ENCODE results near the gene KRTCAP3.

The KRTCAP3 gene

GRCh38 chr2:27441958-27442919 is at the start of gene KRTCAP3:
Gene KRTCAP3, plus strand, starts transcription at chr2:27442381. Its CDS starts 32 bp downstream, at chr2:27442413.
- Mint-ChIP-seq H3K4me3 (no peak within 1 kb of the TSS), H3K4me1 (peaks cover 15% of the 10 kb centered on the region), H3K27ac (no peak within 1 kb of the TSS), H3K9me3 (no peaks in the 10 kb centered on the region), H3K27me3 (no peaks in the 10 kb centered on the region), H3K36me3 (peaks cover 41% of the 10 kb centered on the region)
- CTCF ChIA-PET, result no interaction called here
- peak; percentile 42 for DNase-seq

- CTCF ChIA-PET, result no interaction called here
- no peak overlapping the region for H3K4me3 Mint-ChIP-seq
These were observed 49.0 kb upstream of the KRTCAP3 start for GRCh38 chr2:27393225-27393624.

GRCh38 chr2:27398962-27399361 is 43.2 kb upstream of the KRTCAP3 start:
- H3K9me3 Mint-ChIP-seq, result no peaks in the 10 kb centered on the region
- CTCF ChIA-PET, result interaction anchor here (0.6 kb wide), 1 partner anchor 30 kb away, joined by 3 read pairs; the partner anchor contains the start of gene NRBP1
- H3K27me3 Mint-ChIP-seq, result no peaks in the 10 kb centered on the region
- no peak overlapping the region for H3K4me3 Mint-ChIP-seq
- no peak overlapping the region for H3K27ac Mint-ChIP-seq
- peaks cover 30% of the 10 kb centered on the region for H3K36me3 Mint-ChIP-seq
- peaks cover 32% of the 10 kb centered on the region for H3K4me1 Mint-ChIP-seq
- no peak for DNase-seq

More at GRCh38 chr2:27393225-27393624, 49.0 kb upstream of the KRTCAP3 start:
- no peak for DNase-seq
- Mint-ChIP-seq H3K27me3 (no peaks in the 10 kb centered on the region), H3K9me3 (no peaks in the 10 kb centered on the region), H3K4me1 (peaks cover 27% of the 10 kb centered on the region), H3K36me3 (peaks cover 26% of the 10 kb centered on the region), H3K27ac (no peak overlapping the region)

DNA sequence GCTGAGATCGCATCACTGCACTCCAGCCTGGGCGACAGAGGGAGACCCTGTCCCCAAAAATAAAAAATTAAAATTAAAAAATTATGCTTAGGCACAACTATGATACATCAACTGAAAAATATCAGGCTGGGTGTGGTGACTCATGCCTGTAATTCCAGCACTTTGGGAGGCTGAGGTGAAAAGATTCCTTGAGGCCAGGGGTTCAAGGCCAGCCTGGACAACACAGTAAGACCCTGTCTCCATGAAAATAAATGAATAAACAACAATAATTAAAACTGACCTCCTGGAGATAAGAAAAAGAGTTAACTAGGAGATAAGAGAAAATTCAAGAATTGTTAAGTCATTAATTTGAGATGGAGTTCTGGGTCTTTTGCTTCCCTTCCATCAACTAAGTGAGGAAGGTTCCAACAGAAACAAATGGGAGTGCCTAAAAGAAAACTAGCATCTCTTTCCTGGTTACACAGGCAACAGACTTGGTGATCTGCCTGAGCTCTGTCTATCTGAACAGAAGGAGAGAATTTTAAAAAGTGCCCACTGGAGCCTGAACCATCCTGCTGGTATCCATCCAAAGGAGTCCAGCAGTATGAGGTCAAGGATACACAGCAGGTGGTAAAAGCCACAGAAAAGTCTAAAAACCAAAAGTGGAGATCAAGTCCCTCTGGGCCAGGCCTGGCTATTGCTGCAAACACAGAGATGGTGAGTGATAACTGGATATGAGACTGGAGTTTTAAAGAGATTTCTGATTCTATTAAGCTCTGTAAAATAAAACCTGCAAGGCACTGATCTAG is 41.6 kb upstream of the KRTCAP3 start:
- DNase-seq, result no peak
- Mint-ChIP-seq H3K27me3 (no peaks in the 10 kb centered on the region), H3K36me3 (peaks cover 28% of the 10 kb centered on the region), H3K9me3 (no peaks in the 10 kb centered on the region), H3K4me3 (no peak overlapping the region), H3K27ac (peak overlapping the region; percentile 5), H3K4me1 (peaks cover 34% of the 10 kb centered on the region)
- CTCF ChIA-PET, result no interaction called here

- Mint-ChIP-seq H3K27ac (peak overlapping the region; percentile 87), H3K4me1 (peaks cover 50% of the 10 kb centered on the region), H3K27me3 (peaks cover 9% of the 10 kb centered on the region), H3K4me3 (peak overlapping the region; percentile 81), H3K36me3 (peaks cover 24% of the 10 kb centered on the region), H3K9me3 (peaks cover 4% of the 10 kb centered on the region)
- CTCF ChIA-PET, result interaction anchor here (1.0 to 1.8 kb wide), 5 partner anchors 13 to 36 kb away, joined by 3 to 4 read pairs (median 4); no protein-coding TSS in a partner anchor
- DNase-seq, result no peak
These were observed 34.2 kb upstream of the KRTCAP3 start for GRCh38 chr2:27407798-27408491.

GRCh38 chr2:27408601-27409320 is 33.4 kb upstream of the KRTCAP3 start:
- H3K27ac Mint-ChIP-seq, result peak overlapping the region; percentile 87
- peaks cover 45% of the 10 kb centered on the region for H3K4me1 Mint-ChIP-seq
- H3K9me3 Mint-ChIP-seq, result peaks cover 4% of the 10 kb centered on the region
- H3K4me3 Mint-ChIP-seq, result peak overlapping the region; percentile 81
- peaks cover 9% of the 10 kb centered on the region for H3K27me3 Mint-ChIP-seq
- CTCF ChIA-PET, result interaction anchor here (1.1 to 2.2 kb wide), 6 partner anchors 22 to 274 kb away, joined by 3 to 12 read pairs (median 4); no protein-coding TSS in a partner anchor
- H3K36me3 Mint-ChIP-seq, result peaks cover 20% of the 10 kb centered on the region
- DNase-seq, result peak; percentile 33

GRCh38 chr2:27409321-27410073 is 32.7 kb upstream of the KRTCAP3 start, which contains the start of gene PPM1G:
Gene PPM1G, minus strand, starts transcription at chr2:27409591. Its CDS starts 169 bp downstream, at chr2:27409422.
- Mint-ChIP-seq H3K27ac (peak within 1 kb of the TSS; percentile 88), H3K4me1 (peaks cover 43% of the 10 kb centered on the region), H3K9me3 (peaks cover 4% of the 10 kb centered on the region), H3K27me3 (peaks cover 9% of the 10 kb centered on the region), H3K36me3 (peaks cover 18% of the 10 kb centered on the region), H3K4me3 (peak within 1 kb of the TSS; percentile 81)
- CTCF ChIA-PET, result interaction anchor here (0.7 to 2.2 kb wide), 7 partner anchors 21 to 274 kb away, joined by 3 to 12 read pairs (median 3); partner anchors contain the start of gene ZNF513
- peak; percentile 98 for DNase-seq

DNA sequence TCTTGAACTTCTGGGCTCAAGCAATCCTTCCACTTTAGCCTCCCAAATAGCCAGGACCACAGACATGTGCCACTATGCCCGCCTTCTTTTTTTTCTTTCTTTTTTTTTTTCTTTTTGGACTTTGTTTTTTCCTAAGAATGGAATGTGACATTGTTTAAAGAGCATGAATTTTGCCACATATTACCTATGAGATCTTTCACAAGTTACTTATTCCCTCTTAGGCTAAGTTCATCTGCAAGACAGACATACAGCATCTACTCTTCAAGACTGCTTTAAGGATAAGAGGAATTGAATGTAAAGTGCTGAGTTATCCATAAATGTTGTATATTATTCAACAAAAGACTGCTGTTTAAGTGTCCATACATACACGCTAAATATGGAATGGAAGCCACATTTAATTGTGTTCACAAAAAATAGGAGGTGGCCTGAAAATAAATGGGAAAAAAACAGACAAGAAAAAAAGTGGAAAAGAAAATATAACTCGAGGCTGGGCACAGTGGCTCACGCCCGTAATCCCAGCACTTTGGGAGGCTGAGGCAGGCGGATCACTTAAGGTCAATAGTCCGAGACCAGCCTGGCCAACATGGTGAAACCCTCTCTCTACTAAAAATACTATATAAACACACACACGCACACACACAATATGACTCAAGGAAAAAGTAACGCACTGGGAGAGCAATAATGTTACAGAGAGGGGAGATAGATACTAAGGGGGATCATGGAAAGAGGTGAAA is 29.6 kb upstream of the KRTCAP3 start:
- peaks cover 19% of the 10 kb centered on the region for H3K27me3 Mint-ChIP-seq
- H3K4me1 Mint-ChIP-seq, result peaks cover 23% of the 10 kb centered on the region
- H3K27ac Mint-ChIP-seq, result no peak overlapping the region
- H3K36me3 Mint-ChIP-seq, result peaks cover 8% of the 10 kb centered on the region
- H3K4me3 Mint-ChIP-seq, result no peak overlapping the region
- peaks cover 4% of the 10 kb centered on the region for H3K9me3 Mint-ChIP-seq
- DNase-seq, result no peak
- CTCF ChIA-PET, result no interaction called here

DNA sequence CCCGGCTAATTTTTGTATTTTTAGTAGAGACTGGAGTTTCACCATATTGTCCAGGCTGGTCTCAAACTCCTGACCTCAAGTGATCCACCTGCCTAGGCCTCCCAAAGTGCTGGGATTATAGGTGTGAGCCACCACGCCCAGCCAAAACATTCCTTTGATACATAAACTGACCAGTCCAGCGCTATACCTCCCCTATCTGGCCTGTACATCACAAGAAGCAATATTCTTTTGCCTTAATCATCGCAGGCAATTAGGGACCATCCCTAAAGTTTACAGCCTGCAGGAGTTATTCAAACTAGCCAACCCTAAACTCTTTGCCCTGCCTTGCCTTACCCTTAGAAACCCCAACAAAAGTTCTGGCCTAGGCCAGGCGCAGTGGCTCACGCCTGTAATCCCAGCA is 26.0 kb upstream of the KRTCAP3 start:
- CTCF ChIA-PET, result no interaction called here
- Mint-ChIP-seq H3K9me3 (no peaks in the 10 kb centered on the region), H3K4me3 (no peak overlapping the region), H3K4me1 (peaks cover 5% of the 10 kb centered on the region), H3K27ac (no peak overlapping the region), H3K36me3 (no peaks in the 10 kb centered on the region), H3K27me3 (peaks cover 23% of the 10 kb centered on the region)
- no peak for DNase-seq

GRCh38 chr2:27420996-27421395 is 21.2 kb upstream of the KRTCAP3 start:
- peaks cover 12% of the 10 kb centered on the region for H3K27me3 Mint-ChIP-seq
- CTCF ChIA-PET, result interaction anchor here (1.1 kb wide), 1 partner anchor 13 kb away, joined by 4 read pairs; no protein-coding TSS in a partner anchor

GRCh38 chr2:27421660-27422250 is 20.4 kb upstream of the KRTCAP3 start:
- Mint-ChIP-seq H3K4me3 (no peak overlapping the region), H3K4me1 (no peaks in the 10 kb centered on the region), H3K27me3 (peaks cover 12% of the 10 kb centered on the region), H3K27ac (no peak overlapping the region), H3K36me3 (no peaks in the 10 kb centered on the region), H3K9me3 (no peaks in the 10 kb centered on the region)
- no peak for DNase-seq
- CTCF ChIA-PET, result interaction anchor here (1.1 kb wide), 1 partner anchor 14 kb away, joined by 4 read pairs; no protein-coding TSS in a partner anchor

More at GRCh38 chr2:27420996-27421395, 21.2 kb upstream of the KRTCAP3 start:
- Mint-ChIP-seq H3K9me3 (no peaks in the 10 kb centered on the region), H3K4me3 (no peak overlapping the region), H3K4me1 (no peaks in the 10 kb centered on the region), H3K27ac (no peak overlapping the region), H3K36me3 (no peaks in the 10 kb centered on the region)
- no peak for DNase-seq

- DNase-seq, result no peak
- Mint-ChIP-seq H3K36me3 (peaks cover 3% of the 10 kb centered on the region), H3K4me1 (peaks cover 8% of the 10 kb centered on the region), H3K27ac (no peak overlapping the region), H3K4me3 (no peak overlapping the region), H3K9me3 (no peaks in the 10 kb centered on the region), H3K27me3 (peaks cover 12% of the 10 kb centered on the region)
- CTCF ChIA-PET, result no interaction called here
These were observed 19.2 kb upstream of the KRTCAP3 start for GRCh38 chr2:27422958-27423357.
